ENCODE measurements around the gene NUBP1.
"Not testable (repeated sequence)": the region's sequence is repeated elsewhere in the genome, so short reads cannot be mapped to it uniquely, and the experiment has no call there.

Gene NUBP1

DNA sequence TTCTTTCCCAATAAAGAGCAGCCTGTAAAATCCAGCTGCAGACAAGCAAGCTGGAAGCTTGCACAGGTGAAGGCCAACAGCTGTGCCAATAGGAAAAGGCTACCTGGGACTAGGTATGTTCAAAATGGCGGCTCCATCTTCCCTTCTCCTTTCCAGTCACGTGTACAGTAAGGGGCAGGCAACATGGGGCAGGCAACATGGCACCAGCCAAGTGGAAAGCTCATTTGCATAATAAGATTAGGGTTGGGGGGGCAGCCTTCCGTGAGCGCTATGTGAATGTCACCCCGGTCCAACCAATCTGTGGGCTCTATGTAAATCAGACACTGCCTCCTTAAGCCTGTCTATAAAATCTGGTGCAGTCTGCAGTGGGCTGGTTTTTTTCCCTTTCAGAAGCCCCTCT, 43.7 kb downstream of the NUBP1 start:
- ATAC-seq (ENCODE audit: low read depth) (no peak), DNase-seq (ENCODE audit: low spot score) (no peak)
- H3K4me3 ChIP-seq (ENCODE audit: severe bottlenecking) = no peak overlapping the region
- H3K27me3 ChIP-seq (ENCODE audit: insufficient read depth, poor library complexity, severe bottlenecking) = no peaks in the 10 kb centered on the region
- H3K4me1 ChIP-seq (ENCODE audit: insufficient read depth, poor library complexity, severe bottlenecking) = no peaks in the 10 kb centered on the region
- no peak overlapping the region for H3K27ac ChIP-seq (ENCODE audit: poor library complexity, severe bottlenecking)
- H3K36me3 ChIP-seq (ENCODE audit: low read depth) = no peaks in the 10 kb centered on the region
- no peaks in the 10 kb centered on the region for H3K9me3 ChIP-seq (ENCODE audit: severe bottlenecking)
- TF ChIP-seq, protein P1, sequence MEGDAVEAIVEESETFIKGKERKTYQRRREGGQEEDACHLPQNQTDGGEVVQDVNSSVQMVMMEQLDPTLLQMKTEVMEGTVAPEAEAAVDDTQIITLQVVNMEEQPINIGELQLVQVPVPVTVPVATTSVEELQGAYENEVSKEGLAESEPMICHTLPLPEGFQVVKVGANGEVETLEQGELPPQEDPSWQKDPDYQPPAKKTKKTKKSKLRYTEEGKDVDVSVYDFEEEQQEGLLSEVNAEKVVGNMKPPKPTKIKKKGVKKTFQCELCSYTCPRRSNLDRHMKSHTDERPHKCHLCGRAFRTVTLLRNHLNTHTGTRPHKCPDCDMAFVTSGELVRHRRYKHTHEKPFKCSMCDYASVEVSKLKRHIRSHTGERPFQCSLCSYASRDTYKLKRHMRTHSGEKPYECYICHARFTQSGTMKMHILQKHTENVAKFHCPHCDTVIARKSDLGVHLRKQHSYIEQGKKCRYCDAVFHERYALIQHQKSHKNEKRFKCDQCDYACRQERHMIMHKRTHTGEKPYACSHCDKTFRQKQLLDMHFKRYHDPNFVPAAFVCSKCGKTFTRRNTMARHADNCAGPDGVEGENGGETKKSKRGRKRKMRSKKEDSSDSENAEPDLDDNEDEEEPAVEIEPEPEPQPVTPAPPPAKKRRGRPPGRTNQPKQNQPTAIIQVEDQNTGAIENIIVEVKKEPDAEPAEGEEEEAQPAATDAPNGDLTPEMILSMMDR (IDR thresholded peaks at IDR 0.05; ENCODE audit: poor library complexity, severe bottlenecking) = no peak

DNA sequence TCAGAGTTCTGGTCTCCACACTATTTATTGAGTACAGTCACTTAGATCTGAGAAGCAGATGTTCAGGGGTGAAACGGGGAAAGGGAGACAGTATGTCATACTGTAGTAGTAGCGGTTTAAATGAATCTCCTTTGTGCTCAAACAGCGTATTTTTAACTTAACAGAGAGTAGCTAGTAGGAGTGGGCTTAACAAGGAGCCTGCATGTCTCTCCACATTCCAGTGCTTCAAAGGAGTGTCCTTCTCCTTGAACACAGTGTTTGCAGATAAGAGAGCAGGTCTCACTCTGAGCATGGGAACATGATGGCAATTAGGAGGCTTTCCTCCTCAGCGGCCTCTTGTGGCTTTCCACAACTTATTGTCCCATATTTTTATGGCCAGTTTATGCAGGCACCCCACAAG, 45.0 kb downstream of the NUBP1 start:
- not testable (repeated sequence) for H3K9me3 ChIP-seq (ENCODE audit: severe bottlenecking); H3K4me1 ChIP-seq (ENCODE audit: insufficient read depth, poor library complexity, severe bottlenecking); H3K36me3 ChIP-seq (ENCODE audit: low read depth); H3K27ac ChIP-seq (ENCODE audit: poor library complexity, severe bottlenecking); H3K4me3 ChIP-seq (ENCODE audit: severe bottlenecking); ATAC-seq (ENCODE audit: low read depth); DNase-seq (ENCODE audit: low spot score); H3K27me3 ChIP-seq (ENCODE audit: insufficient read depth, poor library complexity, severe bottlenecking)

DNA sequence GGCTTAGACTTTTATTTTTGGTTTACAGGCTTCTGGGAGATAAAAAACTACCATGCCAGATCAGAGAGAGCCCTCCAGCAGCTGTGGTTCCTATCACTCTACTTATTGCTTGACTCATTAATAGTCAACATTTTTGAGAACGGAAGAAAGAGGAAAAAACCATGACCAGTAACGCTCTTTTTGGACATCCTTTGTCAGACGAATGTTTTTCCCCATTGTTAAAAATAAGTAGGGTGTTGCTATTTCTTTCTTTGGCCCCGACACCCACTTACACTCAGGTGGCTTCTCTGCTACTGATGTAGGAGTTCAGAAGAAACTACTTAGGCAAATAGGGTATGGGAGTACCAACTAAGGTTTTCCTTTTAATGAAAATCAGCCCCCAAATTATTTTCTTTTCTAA, 47.4 kb downstream of the NUBP1 start:
- Histone ChIP-seq H3K4me3 (ENCODE audit: severe bottlenecking) (no peak overlapping the region), H3K27me3 (ENCODE audit: insufficient read depth, poor library complexity, severe bottlenecking) (no peaks in the 10 kb centered on the region), H3K27ac (ENCODE audit: poor library complexity, severe bottlenecking) (no peak overlapping the region), H3K4me1 (ENCODE audit: insufficient read depth, poor library complexity, severe bottlenecking) (no peaks in the 10 kb centered on the region), H3K36me3 (ENCODE audit: low read depth) (no peaks in the 10 kb centered on the region), H3K9me3 (ENCODE audit: severe bottlenecking) (no peaks in the 10 kb centered on the region)
- DNase-seq (ENCODE audit: low spot score) = no peak
- TF ChIP-seq, protein P1 (IDR thresholded peaks at IDR 0.05; ENCODE audit: poor library complexity, severe bottlenecking) = no peak
- no peak for ATAC-seq (ENCODE audit: low read depth)

DNA sequence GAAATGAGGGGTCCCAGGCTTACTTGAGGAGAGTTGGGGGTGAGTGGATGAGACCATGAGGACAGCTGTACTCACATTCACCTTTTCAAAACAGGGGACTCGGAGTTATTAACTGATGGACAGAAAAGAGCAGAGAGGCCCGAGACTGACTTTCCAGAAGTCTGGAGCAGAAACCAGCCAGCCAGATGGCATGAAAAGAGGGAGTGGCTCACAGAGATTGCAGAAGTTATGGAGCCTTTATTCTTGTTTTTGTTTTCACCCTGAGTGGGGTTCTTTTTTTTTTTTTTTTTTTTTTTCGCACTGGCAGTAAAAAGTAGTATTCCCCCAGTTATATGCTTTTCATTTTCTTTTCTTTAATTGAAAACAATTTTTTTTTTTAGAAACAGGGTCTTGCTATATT, 56.1 kb downstream of the NUBP1 start:
- TF ChIP-seq, protein P1 (IDR thresholded peaks at IDR 0.05; ENCODE audit: poor library complexity, severe bottlenecking) = no peak
- no peaks in the 10 kb centered on the region for H3K9me3 ChIP-seq (ENCODE audit: severe bottlenecking)
- H3K4me1 ChIP-seq (ENCODE audit: insufficient read depth, poor library complexity, severe bottlenecking) = no peaks in the 10 kb centered on the region
- H3K4me3 ChIP-seq (ENCODE audit: severe bottlenecking) = no peak overlapping the region
- no peak for DNase-seq (ENCODE audit: low spot score)
- ATAC-seq (ENCODE audit: low read depth) = no peak
- no peaks in the 10 kb centered on the region for H3K27me3 ChIP-seq (ENCODE audit: insufficient read depth, poor library complexity, severe bottlenecking)
- no peak overlapping the region for H3K27ac ChIP-seq (ENCODE audit: poor library complexity, severe bottlenecking)
- no peaks in the 10 kb centered on the region for H3K36me3 ChIP-seq (ENCODE audit: low read depth)

DNA sequence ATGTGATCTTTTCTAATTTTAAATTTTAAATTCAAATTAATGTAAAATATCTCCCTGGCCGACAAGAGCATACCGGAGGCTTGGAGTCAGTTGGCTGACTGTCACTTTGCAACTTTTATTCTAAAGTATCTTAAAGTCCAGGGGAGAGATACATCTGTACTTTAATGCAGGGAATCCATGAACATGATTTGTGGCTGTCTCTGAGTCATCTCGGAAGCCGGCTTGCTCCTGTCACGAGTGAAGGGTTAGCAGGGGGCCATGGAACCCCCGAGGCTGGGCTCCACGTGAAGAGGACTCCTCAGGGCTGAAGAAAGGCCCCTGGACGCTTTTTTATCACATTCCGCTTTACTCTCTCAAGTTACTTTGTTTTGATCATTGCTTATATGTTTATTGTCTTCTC, 61.7 kb downstream of the NUBP1 start:
- H3K27ac ChIP-seq (ENCODE audit: poor library complexity, severe bottlenecking) = no peak overlapping the region
- TF ChIP-seq, protein P1 (IDR thresholded peaks at IDR 0.05; ENCODE audit: poor library complexity, severe bottlenecking) = no peak
- H3K4me3 ChIP-seq (ENCODE audit: severe bottlenecking) = no peak overlapping the region
- no peaks in the 10 kb centered on the region for H3K9me3 ChIP-seq (ENCODE audit: severe bottlenecking)
- no peaks in the 10 kb centered on the region for H3K36me3 ChIP-seq (ENCODE audit: low read depth)
- H3K27me3 ChIP-seq (ENCODE audit: insufficient read depth, poor library complexity, severe bottlenecking) = no peaks in the 10 kb centered on the region
- no peaks in the 10 kb centered on the region for H3K4me1 ChIP-seq (ENCODE audit: insufficient read depth, poor library complexity, severe bottlenecking)
- ATAC-seq (ENCODE audit: low read depth) (no peak), DNase-seq (ENCODE audit: low spot score) (no peak)
